NCI-H82 (cell line): Measurements from ENCODE around the gene KIRREL3.
A peak's percentile ranks its signal among the peaks of the same experiment; 100 is the strongest.

Experiments
- DNase-seq: peaks from one replicate; lab custom pipeline; 2025; lab: John Stamatoyannopoulos, UW

KIRREL3 gene

GRCh38 chr11:126782810-126783209, 217.8 kb downstream of the KIRREL3 start:
- DNase-seq = no peak

- DNase-seq = peak; percentile 23
Measured at GRCh38 chr11:126781942-126782341, 218.6 kb downstream of the KIRREL3 start.

GRCh38 chr11:126776119-126776518, 224.5 kb downstream of the KIRREL3 start:
- no peak for DNase-seq

DNA sequence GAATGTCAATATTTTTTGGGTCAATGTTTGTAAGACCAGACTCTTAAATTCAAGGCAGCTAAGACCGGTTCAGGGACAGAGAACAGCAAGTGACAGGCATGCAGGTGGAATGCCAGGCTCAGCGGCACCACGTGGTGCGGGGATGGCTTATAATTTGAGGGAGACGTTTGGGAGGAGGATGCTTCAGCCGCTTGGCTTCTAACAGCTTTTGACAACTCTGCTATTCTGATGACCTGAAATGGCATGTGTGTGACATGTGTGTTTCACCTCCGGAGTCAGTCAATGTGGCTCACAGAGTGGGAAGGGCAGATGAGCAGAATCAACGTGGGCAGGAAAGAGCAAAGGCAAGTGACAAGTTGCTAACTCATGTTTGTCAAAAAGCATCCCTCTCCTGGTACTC, 228.3 kb downstream of the KIRREL3 start:
- no peak for DNase-seq

DNA sequence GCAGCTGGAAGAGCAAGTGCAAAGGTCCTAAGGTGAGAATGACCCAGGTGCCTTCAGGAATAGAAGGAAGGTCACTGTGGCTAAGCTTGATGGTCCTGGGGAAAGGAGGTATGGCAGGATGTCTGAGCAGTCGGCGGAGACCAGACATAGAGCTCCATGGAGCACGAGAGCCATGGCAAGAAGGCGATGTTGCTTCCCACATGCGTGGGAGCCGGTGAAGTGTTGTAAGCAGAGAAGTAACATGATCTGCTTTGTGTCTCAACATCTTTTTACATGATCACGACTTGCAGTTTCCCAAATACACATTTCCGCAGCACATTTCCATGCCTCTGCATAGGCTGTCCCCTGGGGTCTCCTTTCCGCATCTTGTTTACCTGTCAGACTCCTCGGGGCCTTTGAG, 231.9 kb downstream of the KIRREL3 start:
- no peak for DNase-seq

GRCh38 chr11:126766440-126766839, 234.1 kb downstream of the KIRREL3 start:
- no peak for DNase-seq

DNA sequence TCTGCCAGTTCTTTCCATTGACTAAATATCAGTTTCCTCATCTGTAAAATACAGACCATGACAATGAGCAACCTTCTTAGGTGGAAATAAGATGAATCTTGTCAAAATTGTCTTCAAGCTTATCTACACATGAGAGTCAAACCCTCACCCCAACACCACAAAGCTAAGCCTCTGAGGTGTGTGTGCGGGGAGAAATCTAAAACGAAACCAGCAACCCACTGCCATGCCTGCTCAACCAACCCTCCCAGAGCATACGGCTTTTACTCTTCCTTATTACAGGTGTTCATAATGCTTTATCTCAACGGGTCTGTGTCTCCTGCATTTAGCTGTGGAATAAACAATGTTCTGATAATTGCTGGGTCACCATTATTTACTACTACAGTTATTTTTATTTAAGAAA, 235.4 kb downstream of the KIRREL3 start:
- no peak for DNase-seq

GRCh38 chr11:126764231-126764630, 236.3 kb downstream of the KIRREL3 start:
- DNase-seq = peak; percentile 17

GRCh38 chr11:126756855-126757254, 243.7 kb downstream of the KIRREL3 start:
- no peak for DNase-seq

DNA sequence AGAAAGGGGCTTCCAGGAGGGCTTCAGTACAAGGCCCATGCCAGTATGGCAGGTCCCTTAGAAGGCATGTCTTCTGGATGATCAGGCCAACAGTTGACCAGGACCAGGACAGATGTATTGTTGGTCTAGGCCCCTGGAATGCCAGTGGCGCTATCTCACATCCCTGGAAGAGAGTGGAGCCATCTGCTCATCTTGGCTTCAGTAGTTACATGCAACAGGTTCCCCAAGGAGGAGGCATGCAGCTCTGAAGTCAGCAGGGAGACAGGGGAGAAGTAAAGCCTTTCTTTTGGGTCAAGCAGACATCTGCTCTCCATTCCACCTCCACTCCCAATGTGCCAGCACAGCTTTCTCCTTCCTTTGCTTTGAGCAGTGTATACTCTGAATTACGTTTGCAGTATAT, 244.1 kb downstream of the KIRREL3 start:
- DNase-seq = peak; percentile 67

DNA sequence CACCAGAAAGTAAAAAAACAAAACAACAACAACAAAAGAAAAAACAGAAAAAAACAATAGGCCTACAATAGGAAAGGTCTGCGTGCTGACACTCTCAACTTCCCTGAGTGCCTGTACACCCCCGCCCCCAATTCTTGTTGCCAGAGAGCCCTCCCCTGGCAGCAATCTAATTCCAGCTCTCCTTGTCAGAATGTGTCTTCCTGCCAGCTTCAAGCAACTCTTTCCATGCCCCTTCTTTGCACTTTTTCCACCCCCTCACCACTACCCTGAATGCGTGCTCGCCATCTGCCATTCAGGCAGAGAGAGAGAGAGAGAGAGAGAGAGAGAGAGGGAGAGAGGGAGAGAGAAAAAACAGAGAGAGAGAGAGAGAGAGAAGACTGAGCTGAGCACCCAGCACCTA, 245.0 kb downstream of the KIRREL3 start:
- DNase-seq = peak; percentile 59

- DNase-seq = peak; percentile 94
Measured at GRCh38 chr11:126754591-126755426, 245.8 kb downstream of the KIRREL3 start.

GRCh38 chr11:126753990-126754389, 246.6 kb downstream of the KIRREL3 start:
- no peak for DNase-seq

GRCh38 chr11:126751242-126751641, 249.3 kb downstream of the KIRREL3 start:
- DNase-seq = no peak

DNA sequence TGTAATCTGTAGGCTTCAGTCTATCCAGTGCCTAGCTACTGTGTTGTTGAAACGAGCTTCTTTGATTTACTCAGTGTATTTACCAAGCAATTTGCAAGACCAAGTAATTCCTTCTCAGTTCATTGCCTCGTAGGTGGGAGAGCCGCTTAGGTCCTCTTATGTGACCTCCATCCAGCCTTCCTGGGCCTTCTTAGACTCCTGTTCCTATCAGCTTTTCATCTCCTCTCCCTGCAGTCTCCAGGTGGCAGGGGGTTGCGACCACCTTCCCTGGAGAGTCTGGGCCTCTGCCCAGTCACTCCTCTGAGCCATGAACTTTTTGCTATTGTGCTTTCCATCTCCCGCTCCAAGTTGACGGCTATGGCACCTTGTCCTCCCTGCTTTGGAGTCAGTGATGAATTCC, 251.8 kb downstream of the KIRREL3 start:
- DNase-seq = no peak

DNA sequence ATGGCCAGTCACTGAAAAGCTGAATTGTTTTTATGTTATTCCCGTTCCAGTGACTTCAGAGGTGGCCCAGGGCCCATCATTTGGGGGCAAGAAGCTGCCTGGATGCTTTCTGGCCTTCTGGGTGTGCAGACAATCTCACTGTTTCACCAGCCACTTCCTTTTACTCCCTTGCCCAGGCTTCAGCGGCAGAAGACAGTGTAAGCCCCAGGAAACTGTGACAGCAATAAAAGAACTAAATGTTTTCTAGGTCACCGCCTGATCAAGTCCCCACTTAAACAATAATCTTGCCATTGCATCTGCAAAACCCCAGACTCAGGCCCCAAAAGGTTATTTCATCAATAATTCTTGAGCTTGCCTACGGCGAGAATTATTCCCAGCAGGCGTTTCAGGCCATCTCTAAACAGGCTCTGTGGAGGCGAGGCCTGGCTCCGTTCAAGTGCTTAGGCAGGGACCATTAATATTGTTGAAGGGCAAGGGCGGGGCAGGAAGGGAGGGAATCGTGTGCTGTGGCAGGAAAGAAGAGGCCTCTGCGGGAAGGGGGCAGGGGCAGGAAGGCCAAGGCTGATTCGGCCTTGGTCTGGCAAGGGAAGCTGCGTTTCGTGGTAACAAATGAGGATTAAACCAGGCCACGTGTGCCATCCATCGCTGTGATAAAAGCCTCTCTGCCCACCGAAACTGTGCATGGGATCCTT, 252.3 kb downstream of the KIRREL3 start:
- peak; percentile 37 for DNase-seq

DNA sequence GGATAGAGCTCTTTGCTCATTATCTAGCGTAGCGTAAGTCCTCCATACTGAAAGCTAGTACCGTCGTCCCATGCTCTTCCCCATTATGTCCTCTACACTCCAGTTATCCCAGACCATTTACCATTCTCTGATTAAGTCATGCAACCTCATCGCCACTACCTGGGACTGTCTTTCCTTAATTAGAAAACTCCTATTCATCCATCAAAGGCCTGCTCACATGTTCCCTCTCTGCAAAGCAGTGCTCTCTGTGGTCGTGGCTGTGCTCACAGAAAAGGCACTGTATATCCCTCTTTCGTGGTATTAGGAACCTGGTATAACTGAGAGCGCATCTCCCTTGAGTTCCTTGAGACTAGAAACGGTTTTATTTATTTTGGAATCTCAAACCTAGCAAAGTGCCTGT, 253.3 kb downstream of the KIRREL3 start:
- DNase-seq = no peak

- DNase-seq = no peak
Measured at GRCh38 chr11:126746443-126746842, 254.1 kb downstream of the KIRREL3 start.

DNA sequence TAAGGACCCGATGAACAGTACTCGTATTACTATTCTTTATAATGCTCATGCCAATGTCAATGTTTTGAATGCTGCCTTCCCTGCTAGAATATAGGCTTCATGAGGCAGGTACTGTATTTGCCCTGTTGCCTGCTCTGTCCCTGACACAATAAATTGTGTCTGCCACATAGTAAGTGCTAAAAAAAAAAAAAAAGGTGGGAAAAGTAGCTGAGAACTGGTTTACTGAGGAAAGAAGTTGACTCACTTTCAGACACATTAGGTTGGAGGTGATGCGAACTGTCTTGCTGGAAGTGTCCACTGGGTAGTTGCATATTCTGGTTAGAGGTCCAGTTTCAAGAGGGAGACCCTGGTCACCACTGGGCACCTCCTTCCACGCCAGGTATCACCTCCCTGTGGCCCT, 255.9 kb downstream of the KIRREL3 start:
- DNase-seq = no peak

DNA sequence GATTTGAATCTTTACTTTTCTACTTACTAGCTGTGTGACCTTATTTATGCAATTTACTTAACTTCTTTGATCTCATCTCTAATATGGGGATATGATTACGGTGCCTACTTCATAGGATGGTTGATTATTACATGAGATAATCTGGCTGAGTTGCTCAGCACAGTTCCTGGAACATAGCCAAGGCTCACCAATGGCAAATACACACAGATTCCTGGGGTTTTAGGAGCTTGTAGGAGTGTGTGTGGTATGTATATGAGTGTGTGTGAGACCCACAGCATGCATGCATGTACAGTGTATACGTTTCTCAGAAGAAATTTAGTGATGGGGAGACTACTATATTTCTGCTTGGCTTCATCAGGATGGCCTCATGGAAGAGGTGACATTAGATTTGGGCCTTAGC, 256.9 kb downstream of the KIRREL3 start:
- peak; percentile 70 for DNase-seq

GRCh38 chr11:126742582-126742981, 258.0 kb downstream of the KIRREL3 start:
- DNase-seq = no peak

DNA sequence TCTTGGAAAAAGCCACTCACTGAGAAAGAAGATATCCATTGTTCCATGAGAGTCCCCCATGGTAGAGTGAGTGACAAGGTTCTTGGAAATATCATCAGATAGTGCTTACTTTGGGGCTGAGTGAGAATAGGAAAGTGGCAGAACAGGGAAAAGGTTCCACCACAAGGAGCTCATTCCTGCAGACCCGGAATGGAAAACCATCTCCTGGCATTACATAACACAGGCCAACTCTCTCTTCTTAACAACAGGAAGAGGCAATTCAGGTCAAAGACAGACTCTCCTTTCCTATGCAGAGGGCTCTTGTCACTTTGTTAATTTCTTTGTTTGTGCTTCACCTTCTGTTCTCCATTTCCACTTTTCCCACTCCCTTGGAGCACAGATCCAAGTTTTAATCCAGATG, 259.7 kb downstream of the KIRREL3 start:
- DNase-seq = no peak

- DNase-seq = no peak
Measured at GRCh38 chr11:126739499-126740145, 260.9 kb downstream of the KIRREL3 start.
